Aorta (tissue), 5 donors: ENCODE data around the gene TUBA1C. TPM values are rescaled to one million over a fixed set of nuclear protein-coding genes. Genes with fewer than 3 reads are reported as not detected.

ENCODE experiments used
- ATAC-seq: fragments of 200-7000 bp; cut with Tn5 transposase; one replicate; pipeline ENCODE4 v1.9.1; 2022; ENCODE audit warnings: moderate library complexity; ENCODE audit not compliant: low FRiP score
- DNase-seq, 2 donors: peaks; one replicate each; pipeline ENCODE4 v3.0.0-alpha.2; 2020
- H3K27ac ChIP-seq, 2 donors: one replicate each; pipeline ENCODE4 v1.5.1; 2013; ENCODE audit warnings: low read length in 2 of 2, mild to moderate bottlenecking in 2 of 2, moderate library complexity in 2 of 2, control low read depth in 1 of 2, inconsistent platforms in 1 of 2, low read depth in 1 of 2
- H3K27me3 ChIP-seq, 2 donors: one replicate each; pipeline ENCODE4 v1.6.1; 2013; ENCODE audit warnings: control low read depth in 1 of 2, low read length in 1 of 2, mild to moderate bottlenecking in 1 of 2, moderate library complexity in 1 of 2; ENCODE audit not compliant: insufficient read depth in 2 of 2, control insufficient read depth in 1 of 2
- H3K36me3 ChIP-seq, 2 donors: one replicate each; pipeline ENCODE4 v1.6.1; 2013; ENCODE audit warnings: control low read depth in 1 of 2, low read length in 1 of 2, mild to moderate bottlenecking in 1 of 2; ENCODE audit not compliant: insufficient read depth in 2 of 2, control insufficient read depth in 1 of 2
- H3K4me1 ChIP-seq, 2 donors: one replicate each; pipeline ENCODE4 v1.6.1; 2013; ENCODE audit warnings: low read length in 2 of 2, control low read depth in 1 of 2, mild to moderate bottlenecking in 1 of 2, moderate library complexity in 1 of 2; ENCODE audit not compliant: insufficient read depth in 2 of 2, control insufficient read depth in 1 of 2
- H3K4me3 ChIP-seq, 2 donors: one replicate each; pipeline ENCODE4 v1.5.1; 2013; ENCODE audit warnings: low read length in 2 of 2, control low read depth in 1 of 2, mild to moderate bottlenecking in 1 of 2
- H3K9me3 ChIP-seq: one replicate; pipeline ENCODE4 v1.6.1; 2013; ENCODE audit warnings: mild to moderate bottlenecking, low read length; ENCODE audit not compliant: control insufficient read depth
- WGBS, 2 donors: extraction: QIAGEN DNeasy Blood & Tissue Kit; methylation state at CpG; one replicate each; pipeline ENCODE4 v1.1.7; 2013; 5-methylcytosine and 5-hydroxymethylcytosine counted together
- intact Hi-C, 2 donors: fragments of 100-400 bp; cut with DNase I; formaldehyde crosslinking; loops; one replicate each; pipeline versions ENCODE4 v1.14.2 to v1.15.0; 2022
- polyA plus RNA-seq, 2 donors: library from polyadenylated mRNA; stranded (reverse); fragments of 200-250 nt; gene quantifications; one replicate each; pipeline ENCODE4 v1.2.3, GENCODE V29; 2013
- total RNA-seq, 2 donors: library from RNA; stranded (reverse); fragmentation: NEBNext Ultra II Directional; extraction: Animal tissue kit (Norgen Biotek cat#: 25700); gene quantifications; one replicate each; pipeline ENCODE4 v1.2.1, GENCODE V29; 2021
- donor health status: healthy with polysubstance abuse.
- donor health status: Bipolar disorder and iron deficiency.
- donor health status: DM: no; HTN: no; CAD: no.
- donor health status: DM: no; HTN: no; CAD: no.
- donor health status: DM: yes; HTN: yes; CAD: no.

Gene TUBA1C
- total and polyA plus RNA-seq, 4 donors, result 89.2 to 191 (median 172) TPM

- H3K27me3 ChIP-seq, result no peaks in the 10 kb centered on the region
- H3K36me3 ChIP-seq, result no peaks in the 10 kb centered on the region
- no peak overlapping the region for H3K4me3 ChIP-seq
- ATAC-seq (no peak), DNase-seq (no peak)
- 95 to 97% methylated on average over 3 of the region's 3 CpGs for WGBS, 2 donors
- intact Hi-C loops, result no loop called here
- no peaks in the 10 kb centered on the region for H3K9me3 ChIP-seq
- peaks cover 1 to 4% of the 10 kb centered on the region in 2 donors for H3K4me1 ChIP-seq
- H3K27ac ChIP-seq, result no peak overlapping the region
Measured at GRCh38 chr12:49228653-49229052, 36.2 kb upstream of the TUBA1C start.

GRCh38 chr12:49230176-49230804 is 34.6 kb upstream of the TUBA1C start:
- intact Hi-C loops, result loop anchor here in 1 of 2 donors (5.0 to 10.0 kb wide), 2 partner anchors 43 to 145 kb away; partner anchors contain the start of gene TUBA1A
- Histone ChIP-seq H3K9me3 (no peaks in the 10 kb centered on the region), H3K27me3 (no peaks in the 10 kb centered on the region), H3K4me1 (peaks cover 0 to 4% of the 10 kb centered on the region in 2 donors), H3K27ac (no peak overlapping the region), H3K36me3 (no peaks in the 10 kb centered on the region), H3K4me3 (no peak overlapping the region)
- ATAC-seq, result no peak
- no peak for DNase-seq
- 91 to 93% methylated on average over 6 of the region's 6 CpGs for WGBS, 2 donors

DNA sequence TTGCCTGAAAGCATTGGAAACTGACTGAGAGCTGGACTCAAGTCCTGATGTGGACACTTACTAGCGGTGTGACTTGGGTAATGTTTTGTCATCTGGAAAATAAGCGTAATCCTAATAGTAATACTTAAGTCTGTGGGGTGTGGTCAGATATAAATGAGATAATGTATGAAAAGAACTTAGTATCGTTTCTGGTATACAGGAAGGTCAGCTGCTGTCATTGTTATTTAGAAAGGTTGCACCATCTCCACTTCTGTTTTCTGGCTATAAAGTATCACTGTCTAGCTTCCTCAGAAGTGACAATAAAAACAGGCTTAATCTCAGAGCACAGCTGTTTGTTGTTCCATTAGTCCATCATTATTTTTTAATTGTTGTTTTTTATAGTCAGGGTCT is 34.1 kb upstream of the TUBA1C start:
- no peak for DNase-seq
- Histone ChIP-seq H3K36me3 (no peaks in the 10 kb centered on the region), H3K4me1 (peaks cover 0 to 4% of the 10 kb centered on the region in 2 donors), H3K27me3 (no peaks in the 10 kb centered on the region), H3K9me3 (no peaks in the 10 kb centered on the region), H3K4me3 (no peak overlapping the region), H3K27ac (no peak overlapping the region)
- ATAC-seq, result no peak
- intact Hi-C loops, result loop anchor here in 1 of 2 donors (5.0 to 10.0 kb wide), 2 partner anchors 43 to 146 kb away; partner anchors contain the start of gene TUBA1A
- 85 to 88% methylated on average over 3 of the region's 3 CpGs for WGBS, 2 donors

- DNase-seq (no peak), ATAC-seq (no peak)
- Histone ChIP-seq H3K27me3 (no peaks in the 10 kb centered on the region), H3K4me1 (peaks cover 0 to 4% of the 10 kb centered on the region in 2 donors), H3K36me3 (no peaks in the 10 kb centered on the region), H3K27ac (peak overlapping the region in 1 of 2 donors; percentile 72), H3K4me3 (no peak overlapping the region), H3K9me3 (no peaks in the 10 kb centered on the region)
- WGBS, 2 donors, result 54 to 58% methylated on average over 9 of the region's 9 CpGs
- intact Hi-C loops, result loop anchor here in 1 of 2 donors (5.0 to 10.0 kb wide), 2 partner anchors 45 to 147 kb away; partner anchors contain the start of gene TUBA1A
Measured at GRCh38 chr12:49231878-49232655, 32.8 kb upstream of the TUBA1C start.

DNA sequence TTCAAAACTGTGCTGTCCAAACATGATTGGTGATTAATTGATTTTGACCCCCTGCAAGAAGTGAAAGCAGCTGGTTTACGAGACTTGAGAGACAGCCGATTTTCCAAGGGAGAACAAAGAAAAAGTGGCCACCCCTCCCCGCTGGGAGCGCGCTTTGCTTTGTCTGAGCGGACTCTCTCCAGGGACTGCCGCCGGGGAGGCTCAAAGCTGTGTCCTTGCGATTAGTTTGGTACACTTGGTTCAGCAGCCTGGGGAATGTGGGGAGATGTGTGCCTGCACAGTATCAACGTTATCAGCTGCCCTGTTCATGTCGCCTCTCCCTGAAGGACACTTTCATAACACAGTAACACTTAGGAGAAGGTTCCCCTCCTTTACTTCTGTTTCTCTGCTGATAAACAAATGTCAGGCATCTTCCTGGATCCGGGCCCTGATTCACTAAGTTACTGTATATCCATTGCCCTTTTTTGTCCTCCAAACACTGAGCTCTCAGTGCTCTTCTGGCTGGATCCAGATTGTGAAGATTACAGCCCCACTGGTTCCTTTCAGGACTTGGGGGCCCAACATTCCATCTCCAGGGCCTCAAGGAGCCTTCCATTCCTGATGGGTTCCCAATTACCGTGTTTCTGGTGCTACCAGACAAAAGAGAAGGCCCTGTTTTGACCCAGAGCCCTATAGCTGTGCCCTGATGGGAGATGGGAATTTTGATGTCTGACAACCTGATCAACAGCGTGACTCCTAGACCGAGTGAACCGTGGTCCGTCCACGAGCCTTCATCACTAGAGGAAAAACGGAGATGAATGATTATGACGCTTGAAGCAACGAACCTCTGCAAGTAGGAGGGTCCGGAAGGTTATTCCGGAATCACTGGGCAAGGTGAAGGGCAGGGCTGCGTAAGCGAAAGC is 31.7 kb upstream of the TUBA1C start:
- peak overlapping the region in 1 of 2 donors; percentile 91 for H3K27ac ChIP-seq
- DNase-seq (peak; percentile 71 to 82), ATAC-seq (no peak)

DNA sequence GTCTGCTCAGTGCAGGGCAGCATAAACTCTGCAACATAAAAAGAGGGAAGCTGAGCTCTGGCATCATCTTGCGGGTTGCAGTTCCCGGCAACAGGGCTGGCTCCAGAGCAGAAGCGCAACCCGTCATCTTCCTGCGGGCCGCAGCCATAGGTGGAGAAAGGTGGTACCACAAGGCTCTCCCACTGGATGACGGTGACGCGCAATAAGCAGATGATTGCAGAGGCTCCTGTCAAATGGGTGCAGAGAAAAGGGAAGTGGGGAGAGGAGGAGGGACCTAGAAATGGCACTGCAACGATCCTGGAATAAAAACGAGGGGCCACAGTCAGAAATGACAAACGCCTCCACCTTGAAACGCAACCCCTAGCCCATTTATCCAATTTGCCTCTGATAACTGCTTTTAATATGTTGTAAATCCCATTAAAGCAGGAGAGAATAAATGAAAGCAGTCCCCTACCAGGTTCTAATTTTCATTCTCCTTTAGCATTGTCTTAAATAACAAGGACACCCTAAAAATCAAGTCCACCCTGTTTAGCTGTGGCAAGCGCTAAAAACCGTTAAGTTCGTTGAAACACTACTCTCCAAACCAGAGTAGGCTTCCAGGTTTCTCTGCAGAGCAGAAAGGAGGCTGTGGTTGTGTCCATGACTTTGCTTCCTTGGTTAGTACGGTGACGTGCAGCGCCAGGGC is 30.9 kb upstream of the TUBA1C start:
- ATAC-seq (peak; percentile 42), DNase-seq (peak; percentile 86)
- intact Hi-C loops, result loop anchor here (2.0 to 10.0 kb wide), 5 partner anchors 31 to 149 kb away; partner anchors contain the start of genes TUBA1A (in 2 of the 2), TUBA1B (in 2 of the 2) and TUBA1C (in 1 of the 2)
- Histone ChIP-seq H3K36me3 (no peaks in the 10 kb centered on the region), H3K27ac (peak overlapping the region in 1 of 2 donors; percentile 22), H3K4me3 (no peak overlapping the region), H3K4me1 (peaks cover 0 to 4% of the 10 kb centered on the region in 2 donors), H3K9me3 (no peaks in the 10 kb centered on the region), H3K27me3 (no peaks in the 10 kb centered on the region)
- WGBS, 2 donors, result 66 to 70% methylated on average over 19 of the region's 19 CpGs

More for the DNA sequence above, 31.7 kb upstream of the TUBA1C start:
- Histone ChIP-seq H3K36me3 (no peaks in the 10 kb centered on the region), H3K4me3 (peak overlapping the region in 1 of 2 donors; percentile 38), H3K27me3 (no peaks in the 10 kb centered on the region), H3K4me1 (peaks cover 0 to 4% of the 10 kb centered on the region in 2 donors), H3K9me3 (no peaks in the 10 kb centered on the region)
- intact Hi-C loops, result loop anchor here in 1 of 2 donors (5.0 to 10.0 kb wide), 2 partner anchors 46 to 148 kb away; partner anchors contain the start of gene TUBA1A
- WGBS, 2 donors, result 42 to 45% methylated on average over 25 of the region's 25 CpGs

- H3K4me1 ChIP-seq, result peaks cover 0 to 4% of the 10 kb centered on the region in 2 donors
- ATAC-seq (no peak), DNase-seq (no peak)
- no peak overlapping the region for H3K4me3 ChIP-seq
- intact Hi-C loops, result loop anchor here (5.0 to 10.0 kb wide), 2 partner anchors 152 to 174 kb away; partner anchors contain the start of gene KMT2D (in 1 of the 2)
- no peaks in the 10 kb centered on the region for H3K36me3 ChIP-seq
- H3K27ac ChIP-seq, result no peak overlapping the region
- no peaks in the 10 kb centered on the region for H3K9me3 ChIP-seq
- 32 to 40% methylated on average over 1 of the region's 1 CpG for WGBS, 2 donors
- H3K27me3 ChIP-seq, result no peaks in the 10 kb centered on the region
Measured at GRCh38 chr12:49236423-49236822, 28.5 kb upstream of the TUBA1C start.
